Urothelium cell line (cell line): ENCODE data around the gene NUDT1.

Experiments used
- DNase-seq: peaks from one replicate; pipeline ENCODE4 v3.0.0; 2011; ENCODE audit warnings: low spot score, mixed read lengths
- FAIRE-seq: peaks from 2 replicates; lab custom pipeline; 2011; peaks lifted over from hg19 to GRCh38; lab: Jason Lieb, UNC

Gene NUDT1

DNA sequence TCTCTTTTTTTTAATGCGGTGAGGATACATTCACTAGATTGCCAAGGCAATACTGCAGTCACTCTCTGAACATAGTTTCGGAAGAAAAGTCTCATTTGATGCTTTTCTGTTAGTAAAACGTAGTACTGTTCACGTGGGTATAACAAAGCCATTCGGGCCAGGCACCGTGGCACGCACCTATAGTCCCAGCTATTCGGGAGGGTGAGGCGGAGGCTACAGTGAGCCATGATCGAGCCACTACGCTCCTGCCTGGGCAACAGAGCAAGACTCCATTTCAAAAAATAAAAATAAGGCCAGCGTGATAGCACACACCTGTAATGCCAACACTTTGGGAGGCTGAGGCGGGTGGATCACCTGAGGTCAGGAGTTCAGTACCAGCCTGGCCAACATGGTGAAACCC, 47.6 kb downstream of the NUDT1 start:
- FAIRE-seq (no peak), DNase-seq (no peak)

DNA sequence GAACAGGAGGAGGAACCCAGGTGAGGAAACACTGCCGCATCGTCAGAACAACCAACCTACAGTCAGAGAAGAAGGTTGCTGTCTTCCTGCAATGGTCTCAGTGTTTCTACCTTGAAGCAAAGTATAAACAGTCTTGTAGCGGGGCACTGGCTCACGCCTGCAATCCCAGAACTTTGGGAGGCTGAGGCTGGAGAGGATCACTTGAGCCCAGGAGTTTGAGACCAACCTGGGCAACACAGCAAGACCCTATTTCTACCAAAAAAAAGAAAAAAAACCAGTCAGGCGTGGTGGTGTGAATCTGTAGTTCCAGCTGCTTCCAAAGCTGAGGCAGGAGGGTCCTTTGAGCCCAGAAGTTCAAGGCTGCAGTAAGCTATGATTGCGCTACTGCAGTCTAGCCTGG, 48.9 kb downstream of the NUDT1 start:
- peak; percentile 59 for FAIRE-seq
- DNase-seq: no peak

GRCh38 chr7:2295936-2296620, 54.1 kb downstream of the NUDT1 start:
- DNase-seq (no peak), FAIRE-seq (no peak)

DNA sequence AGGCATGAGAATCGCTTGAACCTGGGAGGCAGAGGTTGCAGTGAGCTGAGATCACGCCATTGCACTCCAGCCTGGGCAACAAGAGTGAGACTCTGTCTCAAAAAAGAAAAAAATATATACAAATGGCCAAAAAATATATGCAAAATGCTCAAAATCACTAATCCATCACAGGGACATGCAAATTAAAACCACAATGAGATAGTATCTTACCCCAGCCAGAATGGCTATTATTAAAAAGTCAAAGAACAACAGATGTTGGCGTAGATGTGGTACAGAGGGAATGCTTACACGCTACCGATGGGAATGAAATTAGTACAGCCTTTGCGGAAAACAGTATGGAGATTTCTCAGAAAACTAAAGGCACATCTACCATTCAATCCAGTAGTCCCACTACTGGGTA, 54.8 kb downstream of the NUDT1 start:
- DNase-seq: no peak
- no peak for FAIRE-seq

DNA sequence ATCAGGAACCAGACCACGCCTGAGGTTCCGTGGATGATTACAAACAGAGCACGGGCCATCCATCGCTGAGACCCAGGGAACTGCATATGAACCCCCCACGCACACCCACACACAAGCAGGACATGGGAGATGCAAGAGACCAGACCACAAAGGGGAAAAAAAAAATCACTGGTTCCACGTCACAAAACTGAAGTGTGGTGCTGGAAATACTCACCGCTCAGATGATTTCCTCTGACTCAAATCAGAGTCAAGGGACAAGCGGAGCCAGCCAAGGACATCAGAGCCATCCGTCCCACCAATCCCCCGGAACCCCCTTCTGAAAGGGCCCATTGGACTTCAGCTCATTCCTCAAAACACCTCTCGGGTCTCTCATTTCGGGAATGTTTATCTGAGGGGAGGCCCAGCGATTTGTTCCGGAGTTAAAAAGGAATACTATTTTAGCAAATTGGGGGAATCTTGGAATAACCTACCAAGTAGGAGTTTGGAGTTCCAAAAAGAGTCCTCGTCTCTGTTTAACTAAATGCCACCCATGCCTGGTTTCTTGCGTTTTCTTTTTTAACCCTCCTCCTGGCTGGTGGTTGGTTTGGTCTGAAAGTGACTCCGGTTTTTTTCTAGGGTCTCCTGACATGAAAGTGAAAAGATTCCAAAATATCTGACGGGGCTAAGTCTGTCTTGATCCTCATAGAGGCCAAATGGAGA, 57.3 kb downstream of the NUDT1 start:
- FAIRE-seq (no peak), DNase-seq (no peak)

- FAIRE-seq: peak; percentile 71
Observed at GRCh38 chr7:2299870-2300512, 58.0 kb downstream of the NUDT1 start.

More at GRCh38 chr7:2299870-2300512, 58.0 kb downstream of the NUDT1 start:
- no peak for DNase-seq
